Measurements from ENCODE around the gene ADORA2A. TPM values are rescaled to one million over a fixed set of nuclear protein-coding genes. Genes with fewer than 3 reads are reported as not detected.

The ADORA2A gene
- 0.44 and 0.88 TPM in 2 replicates for total RNA-seq

GRCh38 chr22:24427500-24428164 is at the start of gene ADORA2A:
Gene ADORA2A, plus strand, starts transcription at chr22:24427599. Its CDS starts 5,806 bp downstream, at chr22:24433405.

Other genes starting within 250 kb of the ADORA2A start
- 43.9 and 50.7 TPM in 2 replicates for gene SUSD2, start 246.1 kb upstream of the ADORA2A start, total RNA-seq
- gene GGT5, start 182.5 kb upstream of the ADORA2A start, total RNA-seq, result 216 and 255 TPM in 2 replicates
- 30.9 and 34.4 TPM in 2 replicates for gene SPECC1L, start 156.8 kb upstream of the ADORA2A start, total RNA-seq
- not detected in 2 replicates for gene UPB1, start 67.7 kb downstream of the ADORA2A start, total RNA-seq
- gene GUCD1, start 127.5 kb downstream of the ADORA2A start, total RNA-seq, result 73.8 and 79.9 TPM in 2 replicates
- gene SNRPD3, start 128.4 kb downstream of the ADORA2A start, total RNA-seq, result 119 and 146 TPM in 2 replicates
- 5.4 and 8.1 TPM in 2 replicates for gene LRRC75B, start 165.5 kb downstream of the ADORA2A start, total RNA-seq
- 0.44 and 0.69 TPM in 2 replicates for gene GGT1, start 175.6 kb downstream of the ADORA2A start, total RNA-seq